Left renal pelvis (tissue), 4 donors: Measurements from ENCODE around the gene SNX15. TPM values are rescaled to one million over a fixed set of nuclear protein-coding genes. Genes with fewer than 3 reads are reported as not detected.

ENCODE experiments used
- DNase-seq, 4 donors: peaks; one replicate each; pipeline ENCODE4 v3.0.0-alpha.2; 2013; ENCODE audit warnings: low read depth in 4 of 4, low spot score in 3 of 4
- polyA plus RNA-seq, 4 donors: library from polyadenylated mRNA; unstranded; fragments of 120-200 nt; gene quantifications; one replicate each; pipeline ENCODE4 v1.2.1, GENCODE V29; 2013; ENCODE audit not compliant: insufficient read length in 4 of 4

Gene SNX15
- polyA plus RNA-seq, 4 donors, result 25.3 to 32.4 (median 28.6) TPM

DNA sequence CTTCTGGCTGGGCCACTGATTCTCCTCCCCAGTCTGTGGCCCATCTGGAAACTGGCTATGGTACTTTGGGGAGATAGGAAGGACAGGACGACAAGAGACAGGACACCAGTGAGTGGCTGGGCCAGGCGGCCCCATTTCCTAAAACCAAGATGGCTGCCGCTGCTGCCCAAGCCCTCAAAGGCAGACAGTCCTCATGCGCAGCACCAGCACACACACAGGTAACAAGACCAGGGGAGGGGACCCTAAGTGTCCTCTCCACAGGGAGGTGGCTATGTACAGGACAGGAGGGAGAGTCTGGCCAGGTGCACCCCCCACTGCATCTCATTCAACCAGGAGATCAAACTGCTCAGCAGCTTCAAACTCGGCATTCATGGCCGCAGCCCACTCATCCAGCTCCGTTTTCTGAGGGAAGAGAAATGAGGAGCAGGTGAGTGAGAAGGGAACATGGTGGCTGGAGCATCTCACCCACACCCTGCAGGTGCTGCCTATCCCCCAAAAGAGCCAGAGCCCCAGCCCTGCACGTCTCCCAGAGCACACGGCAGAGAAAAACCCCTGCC is 51.6 kb downstream of the SNX15 start:
- no peak for DNase-seq

DNA sequence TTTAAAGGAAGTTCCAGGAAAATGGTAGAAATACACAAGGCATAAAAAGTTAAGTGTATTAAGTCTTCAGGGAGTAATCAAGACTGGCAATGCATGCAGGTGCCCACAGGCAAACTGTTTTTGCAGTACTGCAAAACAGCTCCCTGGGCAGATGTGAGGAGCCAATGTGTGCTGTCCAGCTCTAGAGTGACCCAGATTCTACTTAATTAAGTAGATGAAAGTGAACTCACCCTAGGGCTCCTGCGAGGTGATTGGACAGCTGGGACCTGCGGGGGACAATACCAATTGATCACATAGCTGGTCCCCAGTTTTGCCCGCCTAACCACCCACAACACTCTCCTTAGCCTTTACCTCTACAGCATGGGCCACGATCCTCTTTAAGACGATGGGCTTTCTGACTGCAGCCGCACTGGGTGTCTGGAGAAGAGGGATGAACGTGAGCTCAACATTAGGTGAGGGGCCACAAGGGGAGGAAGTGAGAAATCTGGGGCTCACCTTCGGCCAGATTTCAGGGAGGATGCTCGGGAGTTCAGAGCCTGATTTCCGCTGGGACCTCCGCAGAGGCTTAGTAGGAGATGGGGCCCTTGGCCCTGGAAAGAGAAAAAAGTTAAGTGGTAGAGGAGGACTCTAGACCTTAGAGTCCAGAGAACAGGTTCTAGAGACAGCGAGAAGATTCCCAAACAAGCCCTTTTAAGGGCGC is 56.0 kb downstream of the SNX15 start:
- no peak for DNase-seq

DNA sequence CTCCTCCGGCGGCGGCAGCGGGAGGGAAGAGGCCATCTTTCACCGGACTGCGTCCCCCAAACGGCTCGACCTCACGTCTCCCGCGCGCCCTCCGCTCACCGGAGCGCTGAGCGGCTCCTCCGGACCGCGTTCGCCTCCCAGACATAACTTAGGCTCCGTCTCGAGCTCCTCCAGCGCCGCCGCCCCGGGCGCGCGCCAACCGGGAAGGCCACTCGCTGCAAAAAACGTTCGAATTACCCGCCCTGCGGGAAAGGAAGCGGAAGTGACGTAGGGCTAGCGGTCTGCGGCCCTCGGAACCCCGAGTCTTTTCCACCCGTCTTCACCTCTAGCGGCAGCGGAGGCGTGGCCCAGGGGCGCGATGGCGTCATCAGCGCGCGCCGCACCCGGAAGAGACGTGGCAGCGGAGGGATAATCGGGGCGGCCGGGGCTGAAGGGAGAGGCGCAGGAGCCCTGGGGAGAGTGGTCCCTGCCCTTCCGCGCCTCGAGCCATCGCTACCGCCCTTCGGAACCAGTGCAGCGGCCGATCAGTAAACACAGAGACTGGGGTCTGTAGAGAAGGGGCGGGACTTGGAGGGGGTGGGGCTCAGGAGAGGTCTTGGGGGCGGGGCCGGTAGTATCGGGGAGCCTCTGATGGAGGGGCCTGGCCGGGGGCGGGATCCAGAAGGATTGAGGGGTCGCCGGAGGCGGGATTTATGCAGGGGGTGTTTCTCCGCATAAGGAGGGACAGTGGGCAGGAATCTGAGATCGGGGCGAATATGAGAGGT is 56.8 kb downstream of the SNX15 start, which contains the start of the genes CDCA5 and ZFPL1:
Gene CDCA5, minus strand, starts transcription at position 207 of the 764 bp plus-strand sequence. Its CDS starts 62 bp downstream, at position 145.
Gene ZFPL1, plus strand, starts transcription at position 389 of the 764 bp plus-strand sequence. CDS start 477 bp downstream, outside the sequence.
- DNase-seq, result peak; percentile 85 to 92 (median 88)

DNA sequence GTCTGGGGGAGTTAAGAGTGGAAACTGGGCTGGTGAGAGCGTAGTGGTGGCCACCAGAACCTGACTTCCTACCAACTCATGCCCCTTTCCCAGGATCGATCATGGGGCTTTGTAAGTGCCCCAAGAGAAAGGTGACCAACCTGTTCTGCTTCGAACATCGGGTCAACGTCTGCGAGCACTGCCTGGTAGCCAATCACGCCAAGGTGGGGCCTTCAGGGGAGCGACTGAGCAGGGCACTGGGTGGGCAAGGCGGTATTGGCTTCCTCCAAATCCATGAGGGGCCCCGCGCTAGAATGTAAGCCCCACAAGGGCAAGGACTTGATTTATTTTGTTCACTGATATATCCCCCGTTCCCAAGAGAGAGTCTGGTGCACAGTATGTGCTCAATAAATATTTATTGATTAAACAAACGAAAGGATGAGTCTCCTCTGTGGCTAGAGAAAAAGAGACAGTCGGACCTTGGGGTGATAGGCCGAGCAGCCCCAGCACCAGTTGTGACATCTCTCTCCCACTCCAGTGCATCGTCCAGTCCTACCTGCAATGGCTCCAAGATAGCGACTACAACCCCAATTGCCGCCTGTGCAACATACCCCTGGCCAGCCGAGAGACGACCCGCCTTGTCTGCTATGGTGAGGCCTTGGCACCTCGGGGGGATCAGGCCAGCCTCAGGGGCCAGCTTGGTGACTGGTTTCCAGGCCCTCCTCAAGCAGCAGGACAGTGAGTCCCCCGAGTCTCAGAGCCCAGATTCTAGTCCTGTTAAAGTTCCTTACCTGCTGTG is 57.5 kb downstream of the SNX15 start:
- DNase-seq, result no peak

DNA sequence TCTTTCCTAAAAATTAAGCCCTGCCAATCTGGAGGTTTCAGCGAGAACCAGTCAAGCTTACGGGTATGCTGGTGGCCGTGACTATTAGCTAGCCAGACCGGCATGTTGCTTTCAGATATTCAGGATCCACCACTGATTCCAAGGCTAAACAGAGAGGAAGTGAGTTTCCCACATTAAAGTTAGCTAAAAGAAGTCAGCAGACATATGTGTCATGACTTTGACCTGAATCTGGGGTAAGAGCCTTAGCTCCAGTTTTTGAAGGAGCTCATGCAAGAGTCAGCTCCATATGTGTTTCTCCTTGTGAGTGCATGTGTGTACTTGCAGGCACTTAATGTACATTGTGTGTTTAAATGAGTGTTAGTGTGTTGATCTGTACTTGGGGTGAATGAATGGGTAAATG is 58.2 kb downstream of the SNX15 start:
- no peak for DNase-seq

DNA sequence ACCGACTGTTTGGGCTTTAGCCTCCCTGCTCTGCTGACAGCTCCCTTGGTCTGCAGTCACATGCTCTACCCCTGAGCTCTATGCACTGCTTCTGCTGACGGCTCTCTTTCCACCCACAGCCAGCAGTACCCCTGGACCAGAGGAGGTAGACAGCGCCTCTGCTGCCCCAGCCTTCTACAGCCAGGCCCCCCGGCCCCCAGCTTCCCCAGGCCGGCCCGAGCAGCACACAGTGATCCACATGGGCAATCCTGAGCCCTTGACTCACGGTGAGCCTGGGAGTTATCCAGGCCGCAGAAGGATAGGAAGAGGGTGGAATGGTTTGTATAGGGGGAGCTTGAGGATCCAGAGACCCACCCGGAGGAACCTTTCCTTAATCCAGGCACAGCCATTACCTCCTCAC is 59.6 kb downstream of the SNX15 start:
- DNase-seq, result no peak

DNA sequence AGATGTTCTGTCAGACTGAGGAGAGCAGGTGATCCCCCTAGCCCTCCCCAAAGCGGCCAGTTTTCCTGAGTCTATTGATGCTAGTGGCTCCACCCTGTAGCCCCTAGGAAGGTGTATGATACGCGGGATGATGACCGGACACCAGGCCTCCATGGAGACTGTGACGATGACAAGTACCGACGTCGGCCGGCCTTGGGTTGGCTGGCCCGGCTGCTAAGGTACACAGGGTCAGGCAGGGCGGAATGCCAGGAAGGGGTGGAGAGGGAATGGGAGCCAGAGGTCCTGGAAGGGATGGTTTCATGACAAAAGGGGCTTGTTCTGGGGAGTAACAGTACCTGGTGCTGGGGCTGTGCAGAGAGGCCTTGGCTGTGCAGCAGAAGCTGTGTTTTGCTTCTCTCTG is 60.0 kb downstream of the SNX15 start:
- no peak for DNase-seq

DNA sequence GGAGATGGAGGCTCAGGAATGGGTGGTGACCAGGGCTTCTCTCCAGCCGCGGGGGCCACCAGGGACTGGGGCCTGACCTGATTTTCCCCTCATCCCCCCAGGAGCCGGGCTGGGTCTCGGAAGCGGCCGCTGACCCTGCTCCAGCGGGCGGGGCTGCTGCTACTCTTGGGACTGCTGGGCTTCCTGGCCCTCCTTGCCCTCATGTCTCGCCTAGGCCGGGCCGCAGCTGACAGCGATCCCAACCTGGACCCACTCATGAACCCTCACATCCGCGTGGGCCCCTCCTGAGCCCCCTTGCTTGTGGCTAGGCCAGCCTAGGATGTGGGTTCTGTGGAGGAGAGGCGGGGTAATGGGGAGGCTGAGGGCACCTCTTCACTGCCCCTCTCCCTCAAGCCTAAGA is 60.6 kb downstream of the SNX15 start:
- DNase-seq, result no peak

DNA sequence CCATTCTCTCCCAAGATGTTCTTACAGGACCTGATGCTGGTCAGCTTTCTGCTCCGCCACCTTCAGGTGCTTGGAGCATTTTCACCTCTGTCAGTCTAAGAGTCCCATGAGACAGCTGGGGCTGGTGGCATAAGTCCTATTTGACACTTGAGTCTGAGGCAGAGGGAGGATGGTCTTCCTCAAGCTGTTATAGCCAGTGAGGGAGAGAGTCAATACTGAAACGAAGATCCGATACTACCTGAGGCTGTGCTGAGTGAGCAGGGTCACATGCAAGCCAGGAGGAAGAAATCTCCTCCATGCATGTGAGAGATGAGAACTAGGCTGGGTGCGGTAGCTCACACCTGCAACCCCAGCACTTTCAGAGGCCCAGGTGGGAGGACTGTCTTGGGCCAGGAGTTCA is 62.4 kb downstream of the SNX15 start:
- DNase-seq, result no peak

Other genes with a start within 250 kb of the SNX15 start
- gene SF1, start 248.9 kb upstream of the SNX15 start, polyA plus RNA-seq, result 100 to 1,000 TPM; 299 to 439 (median 376) TPM
- 10 to 100 TPM; 12.9 to 27.7 (median 18.1) TPM for gene MAP4K2, start 224.2 kb upstream of the SNX15 start, polyA plus RNA-seq
- 10 to 100 TPM; 31.4 to 50.8 (median 36.5) TPM for gene MEN1, start 216.9 kb upstream of the SNX15 start, polyA plus RNA-seq
- gene CDC42BPG, start 182.8 kb upstream of the SNX15 start, polyA plus RNA-seq, result 1 to 10 TPM in 3 of 4 donors, under 1 TPM in 1; 0.97 to 10.0 (median 4.9) TPM
- gene EHD1, start 148.8 kb upstream of the SNX15 start, polyA plus RNA-seq, result 10 to 100 TPM; 48.7 to 68.8 (median 58.5) TPM
- 10 to 100 TPM; 12.9 to 26.0 (median 15.6) TPM for gene ATG2A, start 110.2 kb upstream of the SNX15 start, polyA plus RNA-seq
- 10 to 100 TPM; 13.2 to 20.8 (median 17.4) TPM for gene PPP2R5B, start 102.8 kb upstream of the SNX15 start, polyA plus RNA-seq
- gene GPHA2, start 91.5 kb upstream of the SNX15 start, polyA plus RNA-seq, result 1 to 10 TPM; 1.6 to 3.5 (median 2.4) TPM
- gene MAJIN, start 55.3 kb upstream of the SNX15 start, polyA plus RNA-seq, result 1 to 10 TPM in 1 of 4 donors, under 1 TPM in 2, not detected in 1; 0.53 to 1.3 (median 0.92) TPM
- 1 to 10 TPM; 2.3 to 2.9 (median 2.6) TPM for gene BATF2, start 30.5 kb upstream of the SNX15 start, polyA plus RNA-seq
- 10 to 100 TPM; 54.6 to 74.5 (median 63.5) TPM for gene ARL2, start 13.3 kb upstream of the SNX15 start, polyA plus RNA-seq
- gene SAC3D1, start 13.8 kb downstream of the SNX15 start, polyA plus RNA-seq, result 10 to 100 TPM; 10.6 to 19.5 (median 11.3) TPM
- gene NAALADL1, start 31.1 kb downstream of the SNX15 start, polyA plus RNA-seq, result 10 to 100 TPM; 11.6 to 28.5 (median 12.6) TPM
- 10 to 100 TPM; 15.7 to 20.1 (median 18.0) TPM for gene CDCA5, start 56.6 kb downstream of the SNX15 start, polyA plus RNA-seq
- gene ZFPL1, start 56.8 kb downstream of the SNX15 start, polyA plus RNA-seq, result 10 to 100 TPM; 26.2 to 36.5 (median 31.0) TPM
- gene VPS51, start 68.8 kb downstream of the SNX15 start, polyA plus RNA-seq, result 100 to 1,000 TPM in 2 of 4 donors, 10 to 100 TPM in 2; 87.3 to 152 (median 103) TPM
- 10 to 100 TPM; 17.7 to 97.1 (median 70.3) TPM for gene TM7SF2, start 84.4 kb downstream of the SNX15 start, polyA plus RNA-seq
- 10 to 100 TPM in 1 of 4 donors, 1 to 10 TPM in 3; 3.8 to 11.1 (median 5.9) TPM for gene ZNHIT2, start 90.3 kb downstream of the SNX15 start, polyA plus RNA-seq
- gene FAU, start 94.7 kb downstream of the SNX15 start, polyA plus RNA-seq, result 100 to 1,000 TPM; 557 to 830 (median 587) TPM
- gene MRPL49, start 94.9 kb downstream of the SNX15 start, polyA plus RNA-seq, result 10 to 100 TPM; 36.9 to 59.1 (median 56.3) TPM
- 10 to 100 TPM; 44.0 to 62.7 (median 55.2) TPM for gene SYVN1, start 107.1 kb downstream of the SNX15 start, polyA plus RNA-seq
- not detected for gene SPDYC, start 142.8 kb downstream of the SNX15 start, polyA plus RNA-seq
- 100 to 1,000 TPM in 1 of 4 donors, 10 to 100 TPM in 3; 76.5 to 113 (median 88.6) TPM for gene CAPN1, start 154.5 kb downstream of the SNX15 start, polyA plus RNA-seq
- gene POLA2, start 234.5 kb downstream of the SNX15 start, polyA plus RNA-seq, result 10 to 100 TPM; 24.3 to 30.0 (median 28.3) TPM